Epithelial cell of esophagus (primary cell): ENCODE data around the gene ELMO1.

Source experiments
- DNase-seq: peaks from one replicate; pipeline ENCODE4 v3.0.0; 2010; ENCODE audit warnings: low read depth
- H3K4me3 ChIP-seq: 2 replicates; pipeline ENCODE4 v1.5.1; 2011; ENCODE audit warnings: mild to moderate bottlenecking, low read length, control low read depth
- CTCF ChIP-seq: IDR thresholded peaks from 2 replicates; pipeline ENCODE4 v1.5.1; 2011; ENCODE audit warnings: low read depth, mild to moderate bottlenecking, low read length, control low read depth, inconsistent platforms; ENCODE audit not compliant: insufficient read depth; ENCODE audit errors: missing control alignments

ELMO1 gene

GRCh38 chr7:36944838-36945237 is 503.8 kb downstream of the ELMO1 start:
- no peak for TF ChIP-seq CTCF
- no peak overlapping the region for H3K4me3 ChIP-seq
- no peak for DNase-seq

- no peak for DNase-seq
- H3K4me3 ChIP-seq, result no peak overlapping the region
- no peak for TF ChIP-seq CTCF
Observed at GRCh38 chr7:36943591-36944435, 504.9 kb downstream of the ELMO1 start.

- TF ChIP-seq CTCF, result no peak
- DNase-seq, result no peak
- no peak overlapping the region for H3K4me3 ChIP-seq
Observed at GRCh38 chr7:36942955-36943354, 505.7 kb downstream of the ELMO1 start.

GRCh38 chr7:36942541-36942940 is 506.1 kb downstream of the ELMO1 start:
- TF ChIP-seq CTCF, result no peak
- no peak for DNase-seq
- H3K4me3 ChIP-seq, result no peak overlapping the region

- TF ChIP-seq CTCF, result no peak
Observed at GRCh38 chr7:36942025-36942424, 506.6 kb downstream of the ELMO1 start.

GRCh38 chr7:36941359-36941758 is 507.3 kb downstream of the ELMO1 start:
- no peak for DNase-seq
- H3K4me3 ChIP-seq, result no peak overlapping the region
- TF ChIP-seq CTCF, result no peak

More at GRCh38 chr7:36942025-36942424, 506.6 kb downstream of the ELMO1 start:
- DNase-seq, result no peak
- H3K4me3 ChIP-seq, result no peak overlapping the region

GRCh38 chr7:36939816-36940215 is 508.8 kb downstream of the ELMO1 start:
- H3K4me3 ChIP-seq, result no peak overlapping the region
- TF ChIP-seq CTCF, result no peak

More at GRCh38 chr7:36939816-36940215, 508.8 kb downstream of the ELMO1 start:
- no peak for DNase-seq
